Body of pancreas (tissue), 4 donors: ENCODE measurements around the gene KNCN.

Experiments used
- POLR2A ChIP-seq, 3 donors: fragments of 450-650 bp; IDR thresholded peaks; one replicate each; pipeline ENCODE4 v1.6.1; 2016; ENCODE audit warnings: antibody characterized with exemption in 3 of 3, mild to moderate bottlenecking in 2 of 3
- TF ChIP-seq, protein P1 (sequence below), 7 experiments: fragments of 450-650 bp in 4 of 7; fragments of 200-600 bp in 3 of 7; sonication (generic) in 3 of 7; IDR thresholded peaks; one replicate each; pipeline ENCODE4 v1.5.1; 2016 to 2019; ENCODE audit warnings: antibody characterized with exemption in 7 of 7

GRCh38 chr1:46512135-46512791 lies 39.2 kb downstream of the KNCN start:
- TF ChIP-seq, protein P1, sequence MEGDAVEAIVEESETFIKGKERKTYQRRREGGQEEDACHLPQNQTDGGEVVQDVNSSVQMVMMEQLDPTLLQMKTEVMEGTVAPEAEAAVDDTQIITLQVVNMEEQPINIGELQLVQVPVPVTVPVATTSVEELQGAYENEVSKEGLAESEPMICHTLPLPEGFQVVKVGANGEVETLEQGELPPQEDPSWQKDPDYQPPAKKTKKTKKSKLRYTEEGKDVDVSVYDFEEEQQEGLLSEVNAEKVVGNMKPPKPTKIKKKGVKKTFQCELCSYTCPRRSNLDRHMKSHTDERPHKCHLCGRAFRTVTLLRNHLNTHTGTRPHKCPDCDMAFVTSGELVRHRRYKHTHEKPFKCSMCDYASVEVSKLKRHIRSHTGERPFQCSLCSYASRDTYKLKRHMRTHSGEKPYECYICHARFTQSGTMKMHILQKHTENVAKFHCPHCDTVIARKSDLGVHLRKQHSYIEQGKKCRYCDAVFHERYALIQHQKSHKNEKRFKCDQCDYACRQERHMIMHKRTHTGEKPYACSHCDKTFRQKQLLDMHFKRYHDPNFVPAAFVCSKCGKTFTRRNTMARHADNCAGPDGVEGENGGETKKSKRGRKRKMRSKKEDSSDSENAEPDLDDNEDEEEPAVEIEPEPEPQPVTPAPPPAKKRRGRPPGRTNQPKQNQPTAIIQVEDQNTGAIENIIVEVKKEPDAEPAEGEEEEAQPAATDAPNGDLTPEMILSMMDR (IDR thresholded peaks at IDR 0.05) = no peak
- no peak for TF ChIP-seq POLR2A (IDR thresholded peaks at IDR 0.05)
